MV-4-11 (cell line): ENCODE results near the gene CFAP65.
A peak's percentile ranks its signal among the peaks of the same experiment; 100 is the strongest.

ENCODE experiments used
- DNase-seq: peaks from one replicate; lab custom pipeline; 2025; lab: John Stamatoyannopoulos, UW

CFAP65 gene

GRCh38 chr2:218992703-218993344, 48.5 kb downstream of the CFAP65 start:
- no peak for DNase-seq

GRCh38 chr2:218992196-218992595, 49.1 kb downstream of the CFAP65 start:
- no peak for DNase-seq

GRCh38 chr2:218991674-218992168, 49.6 kb downstream of the CFAP65 start:
- DNase-seq, result no peak

GRCh38 chr2:218990612-218991011, 50.7 kb downstream of the CFAP65 start:
- no peak for DNase-seq

GRCh38 chr2:218990052-218990451, 51.3 kb downstream of the CFAP65 start:
- no peak for DNase-seq

GRCh38 chr2:218988650-218989049, 52.7 kb downstream of the CFAP65 start:
- no peak for DNase-seq

GRCh38 chr2:218988164-218988563, 53.2 kb downstream of the CFAP65 start:
- DNase-seq, result no peak

- no peak for DNase-seq
Observed at GRCh38 chr2:218986148-218986761, 55.1 kb downstream of the CFAP65 start.

GRCh38 chr2:218985325-218986091, 55.8 kb downstream of the CFAP65 start:
- DNase-seq, result no peak

GRCh38 chr2:218985021-218985324, 56.3 kb downstream of the CFAP65 start, which contains the start of gene FEV:
TSS of gene FEV (minus strand) at chr2:218985184. CDS start at chr2:218985075, 109 bp downstream.
- no peak for DNase-seq

- peak; percentile 7 for DNase-seq
Observed at GRCh38 chr2:218984239-218985020, 56.9 kb downstream of the CFAP65 start.

GRCh38 chr2:218983934-218984238, 57.4 kb downstream of the CFAP65 start:
- DNase-seq, result no peak

- DNase-seq, result peak; percentile 5
Observed at GRCh38 chr2:218983263-218983933, 57.9 kb downstream of the CFAP65 start.

- DNase-seq, result no peak
Observed at GRCh38 chr2:218982586-218983262, 58.6 kb downstream of the CFAP65 start.

GRCh38 chr2:218981881-218982585, 59.3 kb downstream of the CFAP65 start:
- peak; percentile 70 for DNase-seq

- DNase-seq, result no peak
Observed at GRCh38 chr2:218981390-218981880, 59.9 kb downstream of the CFAP65 start.

- DNase-seq, result no peak
Observed at GRCh38 chr2:218980735-218981389, 60.5 kb downstream of the CFAP65 start.

- peak; percentile 69 for DNase-seq
Observed at GRCh38 chr2:218979846-218980734, 61.2 kb downstream of the CFAP65 start.
